Activated naive CD4-positive, alpha-beta T cell treated with Interleukin-2 at 50 U/mL for 16 hours (primary cell): ENCODE results near the gene LRRC36.
"Not testable (repeated sequence)": the region's sequence is repeated elsewhere in the genome, so short reads cannot be mapped to it uniquely, and the experiment has no call there.

Experiments used
- DNase-seq: peaks from one replicate; pipeline ENCODE4 v3.0.0-alpha.2; 2020

LRRC36 gene

GRCh38 chr16:67406111-67406971 lies 79.7 kb downstream of the LRRC36 start:
- DNase-seq, result no peak

- DNase-seq, result no peak
Observed at GRCh38 chr16:67407176-67407787, 80.7 kb downstream of the LRRC36 start.

- no peak for DNase-seq
Observed at GRCh38 chr16:67407788-67408452, 81.3 kb downstream of the LRRC36 start.

- no peak for DNase-seq
Observed at GRCh38 chr16:67409631-67410030, 83.0 kb downstream of the LRRC36 start.

GRCh38 chr16:67411339-67411738 lies 84.7 kb downstream of the LRRC36 start:
- DNase-seq, result no peak

GRCh38 chr16:67412294-67412693 lies 85.7 kb downstream of the LRRC36 start:
- no peak for DNase-seq

- DNase-seq, result no peak
Observed at GRCh38 chr16:67413978-67414911, 87.6 kb downstream of the LRRC36 start.

- DNase-seq, result not testable (repeated sequence)
Observed at GRCh38 chr16:67415421-67415820, 88.8 kb downstream of the LRRC36 start.

- DNase-seq, result peak; percentile 57
Observed at GRCh38 chr16:67415872-67416793, 89.5 kb downstream of the LRRC36 start, which contains the start of gene ZDHHC1. TSS of gene ZDHHC1 (minus strand) at chr16:67416477. CDS start at chr16:67407775, 8,702 bp downstream.

- no peak for DNase-seq
Observed at GRCh38 chr16:67417333-67418061, 90.9 kb downstream of the LRRC36 start.

- no peak for DNase-seq
Observed at GRCh38 chr16:67419502-67419901, 92.9 kb downstream of the LRRC36 start.

- no peak for DNase-seq
Observed at GRCh38 chr16:67419931-67420330, 93.3 kb downstream of the LRRC36 start.

GRCh38 chr16:67421030-67421429 lies 94.4 kb downstream of the LRRC36 start:
- DNase-seq, result no peak

GRCh38 chr16:67423015-67423414 lies 96.4 kb downstream of the LRRC36 start:
- DNase-seq, result no peak

GRCh38 chr16:67423611-67424260 lies 97.1 kb downstream of the LRRC36 start:
- no peak for DNase-seq

GRCh38 chr16:67424261-67424615 lies 97.6 kb downstream of the LRRC36 start:
- DNase-seq, result no peak

GRCh38 chr16:67425061-67425460 lies 98.4 kb downstream of the LRRC36 start:
- no peak for DNase-seq

GRCh38 chr16:67425580-67425979 lies 99.0 kb downstream of the LRRC36 start:
- DNase-seq, result no peak

- DNase-seq, result no peak
Observed at GRCh38 chr16:67426022-67426421, 99.4 kb downstream of the LRRC36 start.

- no peak for DNase-seq
Observed at GRCh38 chr16:67426950-67427349, 100.3 kb downstream of the LRRC36 start.
